ENCODE results near the gene LRRC43. TPM values are rescaled to one million over a fixed set of nuclear protein-coding genes. Genes with fewer than 3 reads are reported as not detected.
"Not testable (repeated sequence)": the region's sequence is repeated elsewhere in the genome, so short reads cannot be mapped to it uniquely, and the experiment has no call there.

LRRC43 gene
- total and polyA plus RNA-seq, 4 donors = 2.1 to 11.6 (median 7.2) TPM

GRCh38 chr12:122202017-122202416 is 19.1 kb downstream of the LRRC43 start:
- no peak overlapping the region for H3K9ac ChIP-seq (ENCODE audit: insufficient read depth in 1 of 2, low read length in 2 of 2)
- H3K27me3 ChIP-seq (ENCODE audit: control insufficient read depth in 3 of 3, insufficient read depth in 3 of 3, low read length in 2 of 3) = peaks cover 0 to 47% (median 24%) of the 10 kb centered on the region in 3 donors
- no peaks in the 10 kb centered on the region for H3K9me3 ChIP-seq (ENCODE audit: control insufficient read depth in 4 of 4, insufficient read depth in 3 of 4, low read length in 3 of 4)
- DNase-seq (no peak), ATAC-seq (ENCODE audit: insufficient read depth, low FRiP score) (no peak)
- H3K27ac ChIP-seq (ENCODE audit: low read depth in 1 of 2, low read length in 1 of 2) = no peak overlapping the region
- H3K4me1 ChIP-seq (ENCODE audit: control insufficient read depth in 5 of 5, insufficient read depth in 5 of 5, low read length in 5 of 5) = peaks cover 0 to 9% (median 4%) of the 10 kb centered on the region in 5 donors
- H3K4me3 ChIP-seq = no peak overlapping the region
- 95 to 98% methylated on average over 6 of the region's 6 CpGs for WGBS, 2 donors
- peaks cover 0 to 3% (median 2%) of the 10 kb centered on the region in 4 donors for H3K36me3 ChIP-seq (ENCODE audit: control insufficient read depth in 4 of 4, insufficient read depth in 4 of 4, low read length in 4 of 4)
- TF ChIP-seq CTCF (IDR thresholded peaks at IDR 0.05; ENCODE audit: control extremely low read depth, extremely low read depth) = no peak

- H3K27me3 ChIP-seq (ENCODE audit: control insufficient read depth in 3 of 3, insufficient read depth in 3 of 3, low read length in 2 of 3) = peaks cover 0 to 46% (median 24%) of the 10 kb centered on the region in 3 donors
- H3K9ac ChIP-seq (ENCODE audit: insufficient read depth in 1 of 2, low read length in 2 of 2); DNase-seq; H3K27ac ChIP-seq (ENCODE audit: low read depth in 1 of 2, low read length in 1 of 2); H3K4me1 ChIP-seq (ENCODE audit: control insufficient read depth in 5 of 5, insufficient read depth in 5 of 5, low read length in 5 of 5); H3K9me3 ChIP-seq (ENCODE audit: control insufficient read depth in 4 of 4, insufficient read depth in 3 of 4, low read length in 3 of 4); H3K4me3 ChIP-seq; ATAC-seq (ENCODE audit: insufficient read depth, low FRiP score): not testable (repeated sequence)
- WGBS, 2 donors = 66 to 68% methylated on average over 19 of the region's 19 CpGs
- peaks cover 2 to 10% (median 6%) of the 10 kb centered on the region in 4 donors for H3K36me3 ChIP-seq (ENCODE audit: control insufficient read depth in 4 of 4, insufficient read depth in 4 of 4, low read length in 4 of 4)
Observed at GRCh38 chr12:122202811-122203210, 19.9 kb downstream of the LRRC43 start.

- Histone ChIP-seq H3K4me3 (peak within 1 kb of the TSS; percentile 45), H3K27ac (ENCODE audit: low read depth in 1 of 2, low read length in 1 of 2) (no peak within 1 kb of the TSS), H3K36me3 (ENCODE audit: control insufficient read depth in 4 of 4, insufficient read depth in 4 of 4, low read length in 4 of 4) (peaks cover 5 to 16% (median 13%) of the 10 kb centered on the region in 4 donors), H3K9me3 (ENCODE audit: control insufficient read depth in 4 of 4, insufficient read depth in 3 of 4, low read length in 3 of 4) (no peaks in the 10 kb centered on the region), H3K9ac (ENCODE audit: insufficient read depth in 1 of 2, low read length in 2 of 2) (no peak within 1 kb of the TSS), H3K4me1 (ENCODE audit: control insufficient read depth in 5 of 5, insufficient read depth in 5 of 5, low read length in 5 of 5) (peaks cover 0 to 9% (median 4%) of the 10 kb centered on the region in 5 donors), H3K27me3 (ENCODE audit: control insufficient read depth in 3 of 3, insufficient read depth in 3 of 3, low read length in 2 of 3) (peaks cover 0 to 42% (median 24%) of the 10 kb centered on the region in 3 donors)
- ATAC-seq (ENCODE audit: insufficient read depth, low FRiP score) = peak; percentile 89
- TF ChIP-seq CTCF (IDR thresholded peaks at IDR 0.05; ENCODE audit: control extremely low read depth, extremely low read depth) = no peak
- DNase-seq = peak; percentile 42 to 55 (median 55)
- WGBS, 2 donors = 1% methylated on average over 80 to 104 of the region's 104 CpGs
Observed at GRCh38 chr12:122203301-122204166, 20.6 kb downstream of the LRRC43 start, which contains the start of gene B3GNT4. Gene B3GNT4 (plus strand): TSS chr12:122203709. CDS start chr12:122204619, 910 bp downstream.
